Kidney (tissue), 14 donors: ENCODE results near the gene FAM120B. TPM values are rescaled to one million over a fixed set of nuclear protein-coding genes. Genes with fewer than 3 reads are reported as not detected.

Source experiments
- DNase-seq, 5 donors: peaks; one replicate each; pipeline ENCODE4 v3.0.0-alpha.2; 2013 to 2020
- FAIRE-seq: peaks from 2 replicates; lab custom pipeline; 2012; peaks lifted over from hg19 to GRCh38; lab: Jason Lieb, UNC
- H3K27ac ChIP-seq, 2 donors: one replicate each; pipeline ENCODE4 v1.7.0; 2013; ENCODE audit warnings: low read depth in 2 of 2, low read length in 2 of 2, inconsistent platforms in 1 of 2
- H3K27me3 ChIP-seq: one replicate; pipeline ENCODE4 v1.7.1; 2013; ENCODE audit warnings: low read length, inconsistent platforms; ENCODE audit not compliant: control insufficient read depth, insufficient read depth
- H3K36me3 ChIP-seq, 3 donors: one replicate each; pipeline versions ENCODE4 v1.7.0 to v1.7.1; 2013; ENCODE audit warnings: low read length in 3 of 3, control low read depth in 1 of 3, inconsistent platforms in 1 of 3; ENCODE audit not compliant: insufficient read depth in 3 of 3, control insufficient read depth in 2 of 3
- H3K4me1 ChIP-seq, 3 donors: one replicate each; pipeline versions ENCODE4 v1.7.0 to v1.7.1; 2013; ENCODE audit warnings: low read length in 3 of 3, inconsistent platforms in 1 of 3, low read depth in 1 of 3; ENCODE audit not compliant: control insufficient read depth in 2 of 3, insufficient read depth in 2 of 3
- H3K4me3 ChIP-seq, 3 donors: one replicate each; pipeline versions ENCODE4 v1.7.0 to v1.8.1; 2013; ENCODE audit warnings: low read length in 3 of 3, control low read depth in 1 of 3, inconsistent platforms in 1 of 3
- H3K9ac ChIP-seq, 3 donors: one replicate each; pipeline versions ENCODE4 v1.7.0 to v1.7.1; 2013; ENCODE audit warnings: low read length in 3 of 3, control low read depth in 1 of 3, inconsistent platforms in 1 of 3
- H3K9me3 ChIP-seq, 3 donors: one replicate each; pipeline versions ENCODE4 v1.7.0 to v1.7.1; 2013; ENCODE audit warnings: low read length in 3 of 3, control low read depth in 1 of 3, inconsistent platforms in 1 of 3; ENCODE audit not compliant: control insufficient read depth in 2 of 3, insufficient read depth in 1 of 3
- intact Hi-C: fragments of 100-400 bp; cut with DNase I; formaldehyde crosslinking; loops from one replicate; pipeline ENCODE4 v1.11.1; 2022
- polyA plus RNA-seq: library from polyadenylated mRNA; stranded (reverse); fragments of 350-450 nt; fragmentation: Illumina TruSeq; extraction: RNeasy Lipid Tissue Mini Kit (QIAGEN cat#74804); gene quantifications from one replicate; pipeline ENCODE4 v1.2.3, GENCODE V29; 2014; ENCODE audit warnings: low read depth, low replicate concordance; ENCODE audit not compliant: insufficient read depth
- total RNA-seq: library from RNA; stranded (reverse); fragmentation: NEBNext Ultra II Directional; extraction: Animal tissue kit (Norgen Biotek cat#: 25700); gene quantifications from one replicate; pipeline ENCODE4 v1.2.1, GENCODE V29; 2021
- TF ChIP-seq, protein P1 (sequence below): IDR thresholded peaks from 3 replicates; pipeline ENCODE4 v1.5.1; 2012; ENCODE audit warnings: mild to moderate bottlenecking, moderate library complexity, borderline replicate concordance; ENCODE audit not compliant: insufficient read depth; ENCODE audit errors: extremely low read depth
- donor health status: control.
- donor health status: control.
- donor health status: control.
- donor health status: control.
- donor health status: control.
- donor health status: DM: yes; HTN: yes; CAD: no.
- donor health status: Normal renal cell carcinoma (clear cell type).

Gene FAM120B
- total and polyA plus RNA-seq, 2 donors from 2014 or later = 16.5 to 34.8 TPM

- peaks cover 0 to 2% (median 2%) of the 10 kb centered on the region in 3 donors for H3K4me1 ChIP-seq
- DNase-seq (peak in 1 of 5 donors; percentile 69), FAIRE-seq (no peak)
- no peaks in the 10 kb centered on the region for H3K9me3 ChIP-seq
- intact Hi-C loops = no loop called here
- H3K27me3 ChIP-seq = no peaks in the 10 kb centered on the region
- no peak overlapping the region for H3K9ac ChIP-seq
- TF ChIP-seq, protein P1, sequence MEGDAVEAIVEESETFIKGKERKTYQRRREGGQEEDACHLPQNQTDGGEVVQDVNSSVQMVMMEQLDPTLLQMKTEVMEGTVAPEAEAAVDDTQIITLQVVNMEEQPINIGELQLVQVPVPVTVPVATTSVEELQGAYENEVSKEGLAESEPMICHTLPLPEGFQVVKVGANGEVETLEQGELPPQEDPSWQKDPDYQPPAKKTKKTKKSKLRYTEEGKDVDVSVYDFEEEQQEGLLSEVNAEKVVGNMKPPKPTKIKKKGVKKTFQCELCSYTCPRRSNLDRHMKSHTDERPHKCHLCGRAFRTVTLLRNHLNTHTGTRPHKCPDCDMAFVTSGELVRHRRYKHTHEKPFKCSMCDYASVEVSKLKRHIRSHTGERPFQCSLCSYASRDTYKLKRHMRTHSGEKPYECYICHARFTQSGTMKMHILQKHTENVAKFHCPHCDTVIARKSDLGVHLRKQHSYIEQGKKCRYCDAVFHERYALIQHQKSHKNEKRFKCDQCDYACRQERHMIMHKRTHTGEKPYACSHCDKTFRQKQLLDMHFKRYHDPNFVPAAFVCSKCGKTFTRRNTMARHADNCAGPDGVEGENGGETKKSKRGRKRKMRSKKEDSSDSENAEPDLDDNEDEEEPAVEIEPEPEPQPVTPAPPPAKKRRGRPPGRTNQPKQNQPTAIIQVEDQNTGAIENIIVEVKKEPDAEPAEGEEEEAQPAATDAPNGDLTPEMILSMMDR = no peak
- H3K27ac ChIP-seq = no peak overlapping the region
- H3K36me3 ChIP-seq = no peaks in the 10 kb centered on the region
- no peak overlapping the region for H3K4me3 ChIP-seq
Measured at GRCh38 chr6:170268216-170269129, 38.1 kb upstream of the FAM120B start.

DNA sequence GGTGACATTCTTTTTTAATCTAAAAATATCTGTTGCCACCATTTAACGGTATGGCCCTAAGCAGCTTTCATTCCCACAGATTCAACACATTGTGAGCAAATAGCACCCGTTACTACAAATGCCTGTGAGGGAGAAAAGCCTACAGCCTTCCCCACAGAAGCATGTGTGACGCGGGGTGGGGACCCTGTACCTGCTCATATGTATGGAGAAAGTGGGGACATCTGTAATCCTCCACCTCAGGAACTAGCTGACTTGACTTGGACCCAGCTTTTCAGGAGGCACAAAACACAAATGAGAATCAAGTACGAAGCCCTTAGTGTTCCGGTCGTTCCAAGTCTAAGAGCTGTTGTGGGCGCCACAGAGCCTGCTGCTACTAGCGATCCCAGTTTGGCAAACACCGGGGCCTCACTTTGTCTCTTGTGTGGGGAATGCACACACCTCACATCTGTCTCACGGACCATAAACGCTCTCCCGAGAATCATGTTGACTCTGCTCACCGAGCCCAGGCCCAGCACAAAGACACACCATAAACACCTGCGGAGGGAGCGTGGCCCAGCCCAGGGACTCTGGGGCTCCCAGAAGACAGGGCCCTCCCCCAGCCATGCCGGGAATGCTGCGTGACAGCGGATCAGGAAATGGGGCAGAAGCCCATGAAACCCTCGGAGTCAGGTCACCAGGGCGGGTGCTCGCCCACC is 37.3 kb upstream of the FAM120B start:
- intact Hi-C loops = no loop called here
- peaks cover 0 to 2% (median 2%) of the 10 kb centered on the region in 3 donors for H3K4me1 ChIP-seq
- FAIRE-seq (no peak), DNase-seq (peak; percentile 83 to 90 (median 85))
- TF ChIP-seq, protein P1 = no peak
- H3K27ac ChIP-seq = no peak overlapping the region
- H3K27me3 ChIP-seq = no peaks in the 10 kb centered on the region
- H3K9me3 ChIP-seq = no peaks in the 10 kb centered on the region
- no peak overlapping the region for H3K4me3 ChIP-seq
- no peaks in the 10 kb centered on the region for H3K36me3 ChIP-seq
- no peak overlapping the region for H3K9ac ChIP-seq

GRCh38 chr6:170269846-170270541 is 36.6 kb upstream of the FAM120B start:
- Histone ChIP-seq H3K9ac (no peak overlapping the region), H3K9me3 (no peaks in the 10 kb centered on the region), H3K27ac (no peak overlapping the region), H3K36me3 (no peaks in the 10 kb centered on the region), H3K4me3 (no peak overlapping the region), H3K4me1 (peaks cover 0 to 2% (median 2%) of the 10 kb centered on the region in 3 donors), H3K27me3 (no peaks in the 10 kb centered on the region)
- DNase-seq (peak in 4 of 5 donors; percentile 52 to 79 (median 66)), FAIRE-seq (no peak)
- intact Hi-C loops = no loop called here
- TF ChIP-seq, protein P1 = no peak
